Measurements from ENCODE around the gene PRDM5.
A peak's percentile ranks its signal among the peaks of the same experiment; 100 is the strongest.

Gene PRDM5

GRCh38 chr4:120853161-120853935 lies 69.2 kb downstream of the PRDM5 start:
- H3K27ac Mint-ChIP-seq: no peak overlapping the region
- no peaks in the 10 kb centered on the region for H3K36me3 Mint-ChIP-seq
- no peak for ATAC-seq

GRCh38 chr4:120850018-120850599 lies 72.4 kb downstream of the PRDM5 start:
- Mint-ChIP-seq H3K27ac (no peak overlapping the region), H3K9me3 (no peaks in the 10 kb centered on the region), H3K4me3 (no peak overlapping the region), H3K36me3 (no peaks in the 10 kb centered on the region), H3K4me1 (peaks cover 6% of the 10 kb centered on the region)
- ATAC-seq (no peak), DNase-seq (ENCODE audit: low spot score in 2 of 2) (no peak)

More at GRCh38 chr4:120853161-120853935, 69.2 kb downstream of the PRDM5 start:
- Mint-ChIP-seq H3K4me3 (no peak overlapping the region), H3K9me3 (no peaks in the 10 kb centered on the region), H3K4me1 (peaks cover 10% of the 10 kb centered on the region)
- DNase-seq (ENCODE audit: low spot score in 2 of 2): no peak

- DNase-seq (ENCODE audit: low spot score in 2 of 2) (no peak), ATAC-seq (peak; percentile 66)
- Mint-ChIP-seq H3K9me3 (no peaks in the 10 kb centered on the region), H3K4me3 (no peak overlapping the region), H3K4me1 (peaks cover 16% of the 10 kb centered on the region), H3K27ac (no peak overlapping the region), H3K36me3 (no peaks in the 10 kb centered on the region)
Measured at GRCh38 chr4:120847019-120847582, 75.4 kb downstream of the PRDM5 start.

GRCh38 chr4:120844528-120844921 lies 78.0 kb downstream of the PRDM5 start:
- no peaks in the 10 kb centered on the region for H3K36me3 Mint-ChIP-seq
- DNase-seq (ENCODE audit: low spot score in 2 of 2) (no peak), ATAC-seq (peak; percentile 86)
- H3K4me3 Mint-ChIP-seq: no peak overlapping the region
- H3K27ac Mint-ChIP-seq: peak overlapping the region; percentile 3
- peaks cover 16% of the 10 kb centered on the region for H3K4me1 Mint-ChIP-seq
- no peaks in the 10 kb centered on the region for H3K9me3 Mint-ChIP-seq

GRCh38 chr4:120843849-120844527 lies 78.5 kb downstream of the PRDM5 start:
- H3K4me3 Mint-ChIP-seq: no peak overlapping the region
- peaks cover 16% of the 10 kb centered on the region for H3K4me1 Mint-ChIP-seq
- H3K27ac Mint-ChIP-seq: peak overlapping the region; percentile 3
- DNase-seq (ENCODE audit: low spot score in 2 of 2) (no peak), ATAC-seq (no peak)
- no peaks in the 10 kb centered on the region for H3K36me3 Mint-ChIP-seq
- H3K9me3 Mint-ChIP-seq: no peaks in the 10 kb centered on the region

GRCh38 chr4:120842031-120842430 lies 80.5 kb downstream of the PRDM5 start:
- no peak for ATAC-seq
- no peak for DNase-seq (ENCODE audit: low spot score in 2 of 2)
- Mint-ChIP-seq H3K36me3 (no peaks in the 10 kb centered on the region), H3K4me3 (no peak overlapping the region), H3K27ac (no peak overlapping the region), H3K9me3 (no peaks in the 10 kb centered on the region), H3K4me1 (peaks cover 11% of the 10 kb centered on the region)

GRCh38 chr4:120841580-120841979 lies 80.9 kb downstream of the PRDM5 start:
- no peaks in the 10 kb centered on the region for H3K36me3 Mint-ChIP-seq
- no peak overlapping the region for H3K4me3 Mint-ChIP-seq
- H3K4me1 Mint-ChIP-seq: peaks cover 9% of the 10 kb centered on the region
- no peaks in the 10 kb centered on the region for H3K9me3 Mint-ChIP-seq
- ATAC-seq: no peak
- H3K27ac Mint-ChIP-seq: no peak overlapping the region
- DNase-seq (ENCODE audit: low spot score in 2 of 2): no peak

- Mint-ChIP-seq H3K4me1 (peaks cover 9% of the 10 kb centered on the region), H3K4me3 (no peak overlapping the region), H3K27ac (no peak overlapping the region), H3K9me3 (no peaks in the 10 kb centered on the region), H3K36me3 (no peaks in the 10 kb centered on the region)
- DNase-seq (ENCODE audit: low spot score in 2 of 2) (no peak), ATAC-seq (no peak)
Measured at GRCh38 chr4:120839974-120840751, 82.4 kb downstream of the PRDM5 start.

- Mint-ChIP-seq H3K4me3 (no peak overlapping the region), H3K27ac (no peak overlapping the region), H3K36me3 (no peaks in the 10 kb centered on the region), H3K4me1 (peaks cover 3% of the 10 kb centered on the region), H3K9me3 (no peaks in the 10 kb centered on the region)
- DNase-seq (ENCODE audit: low spot score in 2 of 2) (no peak), ATAC-seq (no peak)
Measured at GRCh38 chr4:120839334-120839973, 83.1 kb downstream of the PRDM5 start.

- no peaks in the 10 kb centered on the region for H3K9me3 Mint-ChIP-seq
- no peak for DNase-seq (ENCODE audit: low spot score in 2 of 2)
- no peaks in the 10 kb centered on the region for H3K4me1 Mint-ChIP-seq
- no peak for ATAC-seq
- H3K4me3 Mint-ChIP-seq: no peak overlapping the region
- H3K36me3 Mint-ChIP-seq: no peaks in the 10 kb centered on the region
- no peak overlapping the region for H3K27ac Mint-ChIP-seq
Measured at GRCh38 chr4:120838784-120839183, 83.7 kb downstream of the PRDM5 start.

- no peak for ATAC-seq
- DNase-seq (ENCODE audit: low spot score in 2 of 2): no peak
- H3K36me3 Mint-ChIP-seq: no peaks in the 10 kb centered on the region
- H3K27ac Mint-ChIP-seq: no peak overlapping the region
- no peaks in the 10 kb centered on the region for H3K9me3 Mint-ChIP-seq
- H3K4me1 Mint-ChIP-seq: no peaks in the 10 kb centered on the region
- no peak overlapping the region for H3K4me3 Mint-ChIP-seq
Measured at GRCh38 chr4:120837656-120838055, 84.9 kb downstream of the PRDM5 start.

- H3K4me3 Mint-ChIP-seq: no peak overlapping the region
- ATAC-seq (peak; percentile 43), DNase-seq (ENCODE audit: low spot score in 2 of 2) (no peak)
- H3K9me3 Mint-ChIP-seq: no peaks in the 10 kb centered on the region
- no peaks in the 10 kb centered on the region for H3K4me1 Mint-ChIP-seq
- no peak overlapping the region for H3K27ac Mint-ChIP-seq
- no peaks in the 10 kb centered on the region for H3K36me3 Mint-ChIP-seq
Measured at GRCh38 chr4:120835342-120835741, 87.2 kb downstream of the PRDM5 start.

GRCh38 chr4:120830204-120830603 lies 92.3 kb downstream of the PRDM5 start:
- Mint-ChIP-seq H3K4me1 (no peaks in the 10 kb centered on the region), H3K4me3 (no peak overlapping the region), H3K36me3 (no peaks in the 10 kb centered on the region), H3K9me3 (no peaks in the 10 kb centered on the region), H3K27ac (no peak overlapping the region)
- no peak for ATAC-seq
- DNase-seq (ENCODE audit: low spot score in 2 of 2): no peak

- DNase-seq (ENCODE audit: low spot score in 2 of 2): no peak
- no peaks in the 10 kb centered on the region for H3K4me1 Mint-ChIP-seq
- no peak overlapping the region for H3K27ac Mint-ChIP-seq
- no peaks in the 10 kb centered on the region for H3K36me3 Mint-ChIP-seq
- no peak overlapping the region for H3K4me3 Mint-ChIP-seq
- ATAC-seq: no peak
- no peaks in the 10 kb centered on the region for H3K9me3 Mint-ChIP-seq
Measured at GRCh38 chr4:120829113-120829831, 93.3 kb downstream of the PRDM5 start.
